ENCODE measurements around the gene KRTAP23-1.

KRTAP23-1 gene

GRCh38 chr21:30348506-30348905, at the start of gene KRTAP23-1:
KRTAP23-1 (minus strand) TSS chr21:30348606; CDS start chr21:30348606, 0 bp downstream.
- DNase-seq (ENCODE audit: low read depth), result no peak
- H3K4me3 ChIP-seq (ENCODE audit: low read depth, low read length), result no peak within 1 kb of the TSS

- no peak within 1 kb of the TSS for H3K4me3 ChIP-seq (ENCODE audit: low read depth, low read length)
- DNase-seq (ENCODE audit: low read depth), result no peak
These were observed 47.3 kb upstream of the KRTAP23-1 start, which contains the start of gene KRTAP13-1 for GRCh38 chr21:30395731-30396130. KRTAP13-1 (plus strand) TSS chr21:30396031; CDS start chr21:30396087, 56 bp downstream.

DNA sequence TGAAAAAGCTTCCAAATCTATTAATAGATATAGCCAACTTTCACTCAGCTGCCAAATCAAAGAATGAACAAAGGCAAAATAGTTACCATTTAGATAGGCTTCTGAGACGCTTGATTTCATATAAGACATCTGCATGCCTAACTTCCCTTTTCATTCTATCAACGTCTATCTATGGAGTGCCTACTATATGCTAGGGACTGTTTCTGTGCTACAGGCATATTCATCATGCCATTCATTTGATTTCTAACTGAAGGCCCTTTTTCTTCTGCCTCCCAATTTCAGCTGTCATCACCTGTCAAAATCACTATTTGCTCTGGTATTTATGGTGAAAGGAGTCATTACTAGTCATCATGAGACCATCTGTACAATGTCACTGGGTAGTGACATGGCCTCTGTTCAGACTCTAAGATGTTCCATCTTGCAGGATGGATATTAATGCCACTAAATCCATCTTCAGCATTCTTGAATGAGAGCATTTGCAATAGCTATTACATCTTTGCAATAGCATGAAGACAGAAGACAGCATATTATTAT, 43.2 kb upstream of the KRTAP23-1 start:
- no peak for DNase-seq (ENCODE audit: low read depth)
- no peak overlapping the region for H3K4me3 ChIP-seq (ENCODE audit: low read depth, low read length)

DNA sequence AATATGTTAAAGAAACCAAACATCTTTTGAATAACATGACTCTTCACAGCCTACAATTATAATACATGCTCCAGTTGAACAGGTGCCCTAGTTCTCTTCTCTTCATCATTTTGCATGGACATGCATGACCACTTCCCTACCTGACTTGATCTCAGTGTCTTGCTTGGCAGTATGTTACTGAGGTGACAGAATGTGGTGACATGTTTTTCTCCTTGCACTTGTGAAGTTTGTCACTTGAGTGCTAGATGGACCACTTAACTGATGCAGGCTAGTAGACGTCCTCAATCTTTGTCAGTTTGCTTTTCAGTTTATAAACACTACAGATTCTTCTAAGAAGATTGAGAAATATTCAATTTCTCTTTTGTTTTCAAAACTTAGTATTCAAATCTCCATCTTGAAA, 33.8 kb upstream of the KRTAP23-1 start:
- no peak overlapping the region for H3K4me3 ChIP-seq (ENCODE audit: low read depth, low read length)
- no peak for DNase-seq (ENCODE audit: low read depth)

- no peak for DNase-seq (ENCODE audit: low read depth)
- no peak within 1 kb of the TSS for H3K4me3 ChIP-seq (ENCODE audit: low read depth, low read length)
These were observed 23.8 kb upstream of the KRTAP23-1 start, which contains the start of gene KRTAP13-2 for GRCh38 chr21:30372139-30372770. KRTAP13-2 (minus strand) TSS chr21:30372271; CDS start chr21:30372213, 58 bp downstream.

- no peak for DNase-seq (ENCODE audit: low read depth)
These were observed 7.5 kb upstream of the KRTAP23-1 start for GRCh38 chr21:30355906-30356305.

DNA sequence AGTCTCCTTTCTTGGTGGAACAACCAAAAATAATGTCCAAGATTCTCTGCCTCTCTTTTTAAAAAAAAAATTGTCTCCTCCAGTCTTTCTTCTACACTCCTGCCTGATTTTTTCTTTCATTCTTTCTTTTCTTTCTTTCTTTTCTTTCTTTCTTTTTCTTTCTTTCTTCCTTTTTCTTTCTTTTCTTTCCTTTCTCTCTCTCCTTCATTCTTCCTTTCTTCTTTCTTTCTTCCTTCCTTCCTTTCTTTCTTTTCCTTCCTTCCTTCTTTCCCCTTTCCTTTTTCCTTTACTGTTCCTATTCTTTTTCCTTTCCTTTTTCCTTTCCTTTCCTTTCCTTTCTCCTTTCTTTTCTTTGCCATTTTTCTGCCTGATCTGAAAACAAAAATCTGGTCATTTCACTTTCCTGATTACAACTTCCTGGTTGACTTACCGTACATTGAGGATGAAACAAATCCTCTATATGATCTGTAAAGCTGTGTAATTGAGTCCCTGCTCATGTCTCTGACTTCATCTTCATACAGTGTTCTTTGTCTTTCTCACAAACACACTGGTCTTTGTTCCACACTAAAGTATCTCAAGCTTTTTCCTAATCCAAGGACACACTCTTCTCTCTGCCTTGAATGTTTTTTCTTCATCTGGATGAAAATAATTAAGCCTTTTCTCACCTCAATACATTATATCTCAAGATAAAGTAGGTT, 6.1 kb upstream of the KRTAP23-1 start:
- no peak for DNase-seq (ENCODE audit: low read depth)
- H3K4me3 ChIP-seq (ENCODE audit: low read depth, low read length), result no peak overlapping the region

More at GRCh38 chr21:30355906-30356305, 7.5 kb upstream of the KRTAP23-1 start:
- no peak overlapping the region for H3K4me3 ChIP-seq (ENCODE audit: low read depth, low read length)

GRCh38 chr21:30351534-30351933, 3.1 kb upstream of the KRTAP23-1 start:
- H3K4me3 ChIP-seq (ENCODE audit: low read depth, low read length), result no peak overlapping the region
- DNase-seq (ENCODE audit: low read depth), result no peak

DNA sequence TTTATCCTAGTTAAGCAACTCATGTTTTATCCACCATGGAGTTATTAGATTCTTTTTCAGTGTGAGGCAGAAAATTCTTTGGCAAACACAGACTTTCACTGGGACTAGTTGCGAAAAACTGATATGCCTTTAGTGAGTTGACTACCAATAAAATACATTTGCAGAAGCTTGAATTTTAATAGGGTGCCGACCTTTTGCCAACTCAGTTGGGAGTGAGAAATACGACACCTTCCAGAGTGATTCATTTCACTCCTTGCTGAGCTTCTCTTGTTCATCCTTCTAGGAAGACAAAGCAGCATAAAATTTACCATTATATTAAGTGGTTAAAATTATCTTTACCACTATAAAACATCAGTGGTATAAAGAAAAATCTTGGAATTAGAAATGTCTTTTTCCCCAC, 1.2 kb upstream of the KRTAP23-1 start:
- H3K4me3 ChIP-seq (ENCODE audit: low read depth, low read length), result no peak overlapping the region
- DNase-seq (ENCODE audit: low read depth), result no peak

- no peak overlapping the region for H3K4me3 ChIP-seq (ENCODE audit: low read depth, low read length)
- no peak for DNase-seq (ENCODE audit: low read depth)
These were observed 3.4 kb downstream of the KRTAP23-1 start for GRCh38 chr21:30345014-30345413.

- DNase-seq (ENCODE audit: low read depth), result no peak
- H3K4me3 ChIP-seq (ENCODE audit: low read depth, low read length), result no peak overlapping the region
These were observed 7.5 kb downstream of the KRTAP23-1 start for GRCh38 chr21:30340714-30341573.

GRCh38 chr21:30338717-30339116, 9.7 kb downstream of the KRTAP23-1 start:
- DNase-seq (ENCODE audit: low read depth), result no peak
- no peak overlapping the region for H3K4me3 ChIP-seq (ENCODE audit: low read depth, low read length)

DNA sequence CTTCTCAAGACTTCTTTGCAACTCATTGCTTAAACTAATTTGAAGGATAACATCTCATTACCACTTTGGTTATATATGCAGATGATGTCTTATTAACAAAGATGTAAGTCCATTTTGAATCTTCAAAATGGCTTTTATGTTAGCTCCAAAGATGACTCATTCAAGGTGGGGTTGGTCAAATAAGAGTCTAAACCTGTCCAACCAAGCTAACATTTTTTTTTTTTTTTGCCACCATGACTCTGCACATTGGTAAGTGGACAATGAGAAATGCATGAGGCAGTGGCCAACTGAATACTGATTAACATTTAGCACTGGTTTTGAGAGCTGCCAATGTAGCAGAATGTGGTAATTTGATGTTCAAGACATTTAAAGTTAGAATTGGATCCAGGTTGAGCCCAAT, 10.6 kb downstream of the KRTAP23-1 start:
- H3K4me3 ChIP-seq (ENCODE audit: low read depth, low read length), result no peak overlapping the region
- no peak for DNase-seq (ENCODE audit: low read depth)

GRCh38 chr21:30337276-30337744, 11.1 kb downstream of the KRTAP23-1 start, which contains the start of gene KRTAP27-1:
KRTAP27-1 (minus strand) TSS chr21:30337694; CDS start chr21:30337668, 26 bp downstream.
- no peak within 1 kb of the TSS for H3K4me3 ChIP-seq (ENCODE audit: low read depth, low read length)

GRCh38 chr21:30336596-30336995, 11.8 kb downstream of the KRTAP23-1 start:
- no peak overlapping the region for H3K4me3 ChIP-seq (ENCODE audit: low read depth, low read length)
- DNase-seq (ENCODE audit: low read depth), result no peak

More at GRCh38 chr21:30337276-30337744, 11.1 kb downstream of the KRTAP23-1 start, which contains the start of gene KRTAP27-1:
- no peak for DNase-seq (ENCODE audit: low read depth)

GRCh38 chr21:30333736-30334135, 14.7 kb downstream of the KRTAP23-1 start:
- no peak overlapping the region for H3K4me3 ChIP-seq (ENCODE audit: low read depth, low read length)
- DNase-seq (ENCODE audit: low read depth), result no peak

DNA sequence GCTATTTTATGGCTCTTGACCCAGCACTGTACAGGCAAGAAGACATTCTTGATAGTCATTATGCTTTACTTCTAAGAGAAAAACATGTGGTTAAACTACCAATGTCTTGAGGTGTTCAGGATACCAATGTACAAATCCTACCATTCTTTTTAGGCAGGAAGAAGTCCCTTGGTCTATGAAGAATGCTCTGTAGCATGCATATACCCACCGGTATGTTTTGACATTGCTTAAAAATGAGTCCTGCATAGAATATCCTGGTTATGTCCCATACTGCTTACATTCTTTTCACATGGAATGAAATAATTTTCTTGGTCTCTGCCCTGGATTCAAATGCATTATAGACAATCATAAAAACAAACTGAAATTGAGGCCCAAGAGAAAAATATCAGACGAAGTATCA, 15.7 kb downstream of the KRTAP23-1 start:
- no peak overlapping the region for H3K4me3 ChIP-seq (ENCODE audit: low read depth, low read length)
- DNase-seq (ENCODE audit: low read depth), result no peak

DNA sequence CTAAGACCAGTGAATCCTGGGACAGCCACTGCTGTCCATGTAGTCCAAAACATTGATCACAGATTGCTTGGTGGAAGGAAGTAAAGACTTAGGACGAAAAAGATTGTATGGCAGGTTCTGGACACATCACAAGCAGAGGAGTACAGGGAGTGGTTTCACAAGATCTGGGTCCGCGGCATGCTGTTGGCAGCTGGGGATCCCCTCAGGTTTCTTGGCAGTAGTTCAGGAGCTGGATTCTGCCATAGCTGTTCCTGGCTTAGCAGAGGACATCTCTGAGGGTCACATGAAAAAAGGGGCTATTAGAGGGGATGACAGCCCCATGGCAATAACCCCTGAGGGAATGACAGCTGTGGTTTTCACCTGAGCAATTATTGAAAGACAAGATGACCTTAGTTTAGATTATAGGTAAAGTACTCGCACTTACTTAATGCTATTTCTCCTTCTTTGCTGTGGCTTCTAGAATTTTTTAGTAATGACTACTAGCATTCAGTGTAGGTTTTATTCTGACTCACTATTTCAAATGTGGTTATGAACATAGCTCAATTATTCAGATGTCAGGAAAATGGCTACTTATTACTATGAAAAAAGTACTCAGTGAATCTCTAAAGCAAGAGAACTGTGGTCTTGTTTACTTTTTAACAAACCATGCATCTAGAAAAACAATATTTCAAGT, 19.1 kb downstream of the KRTAP23-1 start:
- no peak overlapping the region for H3K4me3 ChIP-seq (ENCODE audit: low read depth, low read length)
- no peak for DNase-seq (ENCODE audit: low read depth)

DNA sequence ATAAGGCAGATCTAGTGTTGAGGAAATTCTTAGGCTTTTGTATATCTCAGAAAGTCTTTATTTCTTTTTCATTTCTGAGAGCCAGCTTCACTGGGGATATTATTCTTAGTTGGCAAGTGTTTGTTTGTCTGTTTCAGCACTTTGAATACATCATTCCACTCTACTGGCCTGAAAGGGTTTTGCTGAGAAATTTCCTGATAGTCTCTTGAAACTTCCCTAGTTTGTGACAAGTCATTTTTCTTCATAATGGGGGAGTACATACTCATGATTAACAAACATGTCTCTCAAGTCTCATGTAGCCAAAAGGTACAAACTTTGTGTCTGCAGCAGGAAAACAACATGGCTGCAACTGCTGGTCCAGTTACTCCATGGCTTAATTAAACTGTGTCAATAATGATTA, 22.0 kb downstream of the KRTAP23-1 start:
- no peak for DNase-seq (ENCODE audit: low read depth)
- H3K4me3 ChIP-seq (ENCODE audit: low read depth, low read length), result no peak overlapping the region

Data from skeletal muscle cell (primary cell).